Caco-2 (cell line): ENCODE measurements around the gene GAK. TPM values are rescaled to one million over a fixed set of nuclear protein-coding genes. Genes with fewer than 3 reads are reported as not detected.

Experiments used
- BruUV-seq: library from RNA; stranded (reverse); fragments of 400-500 nt; replicated peaks from 2 replicates; lab custom pipeline; 2021; lab: Mats Ljungman, UMichigan
- CTCF ChIA-PET: fragments of 300-600 bp; sonication (Branson Sonifier 250); formaldehyde crosslinking; loops from one replicate; lab custom pipeline; 2022; ENCODE audit warnings: antibody characterized with exemption; lab: Charles Lee
- POLR2A ChIA-PET: fragments of 300-600 bp; sonication (Branson Sonifier 250); formaldehyde crosslinking; loops from one replicate; lab custom pipeline; 2022; ENCODE audit warnings: antibody characterized with exemption; lab: Charles Lee
- DNase-seq, 2 experiments: peaks; one replicate each; pipeline versions ENCODE4 v3.0.0 to v3.0.0-alpha.2; 2020 to 2022
- H3K27me3 ChIP-seq: replicated peaks from 2 replicates; pipeline ENCODE4 v1.6.0; 2011; ENCODE audit warnings: low read length; ENCODE audit not compliant: control insufficient read depth, insufficient read depth
- H3K36me3 ChIP-seq: 2 replicates; pipeline ENCODE4 v1.5.1; 2011; ENCODE audit warnings: low read length; ENCODE audit not compliant: control insufficient read depth, insufficient read depth
- H3K4me1 ChIP-seq: fragments of 250-450 bp; sonication (Bioruptor Pico); 2 replicates; pipeline ENCODE4 v1.5.1; 2020; ENCODE audit warnings: mild to moderate bottlenecking
- H3K4me3 ChIP-seq: 2 replicates; pipeline ENCODE4 v1.5.1; 2011; ENCODE audit warnings: low read depth, mild to moderate bottlenecking, control low read depth, low read length
- H3K9me3 ChIP-seq: fragments of 250-450 bp; sonication (Bioruptor Pico); 2 replicates; pipeline ENCODE4 v1.5.1; 2020; ENCODE audit warnings: mild to moderate bottlenecking, moderate library complexity
- H3K27ac Mint-ChIP-seq: one replicate; pipeline ENCODE4 v1.8.0; 2022; ENCODE audit warnings: mixed read lengths; ENCODE audit not compliant: unreplicated experiment
- H3K27me3 Mint-ChIP-seq: one replicate; pipeline ENCODE4 v1.8.0; 2022; ENCODE audit warnings: mixed read lengths; ENCODE audit not compliant: insufficient read depth, unreplicated experiment
- H3K36me3 Mint-ChIP-seq: one replicate; pipeline ENCODE4 v1.8.0; 2022; ENCODE audit warnings: mild to moderate bottlenecking, mixed read lengths; ENCODE audit not compliant: insufficient read depth, unreplicated experiment
- H3K4me1 Mint-ChIP-seq: one replicate; pipeline ENCODE4 v1.8.0; 2022; ENCODE audit warnings: low read depth, mixed read lengths; ENCODE audit not compliant: unreplicated experiment
- H3K4me3 Mint-ChIP-seq: one replicate; pipeline ENCODE4 v1.8.0; 2022; ENCODE audit warnings: mild to moderate bottlenecking, moderate library complexity, mixed read lengths; ENCODE audit not compliant: unreplicated experiment
- H3K9me3 Mint-ChIP-seq: one replicate; pipeline ENCODE4 v1.8.0; 2022; ENCODE audit warnings: mixed read lengths; ENCODE audit not compliant: unreplicated experiment
- CTCF ChIP-seq, 2 experiments: fragments of 200-600 bp in 1 of 2; IDR thresholded peaks; 1 replicate in 1 of 2; 2 replicates in 1 of 2; pipeline versions ENCODE4 v1.5.1 to v1.8.0; 2011 to 2022; ENCODE audit warnings: antibody characterized with exemption in 1 of 2, control low read depth in 1 of 2, inconsistent platforms in 1 of 2, low read depth in 1 of 2, low read length in 1 of 2, mild to moderate bottlenecking in 1 of 2, moderate library complexity in 1 of 2; ENCODE audit not compliant: insufficient read depth in 1 of 2, severe bottlenecking in 1 of 2, unreplicated experiment in 1 of 2
- intact Hi-C: fragments of 100-400 bp; cut with micrococcal nuclease; formaldehyde crosslinking; loops from one replicate; pipeline ENCODE4 v1.10.0; 2022; ENCODE audit not compliant: unreplicated experiment
- total RNA-seq: library from RNA; stranded (reverse); gene quantifications from 2 replicates; pipeline ENCODE4 v1.2.3, GENCODE V29; 2022

GAK gene
- total RNA-seq, 1 experiment from 2014 or later = 126 TPM

GRCh38 chr4:803884-804283 is 128.2 kb downstream of the GAK start:
- H3K36me3 ChIP-seq = peaks cover 1% of the 10 kb centered on the region; the same call in 1 of the 2 replicates
- H3K4me1 ChIP-seq = peaks cover 7% of the 10 kb centered on the region
- no TSS peak for BruUV-seq
- no peak for TF ChIP-seq CTCF (IDR thresholded peaks at IDR 0.05; ENCODE audit: insufficient read depth in 1 of 2, low read depth in 1 of 2, low read length in 1 of 2, severe bottlenecking in 1 of 2, unreplicated experiment in 1 of 2)
- H3K4me3 ChIP-seq = peak overlapping the region; percentile 72
- H3K27ac Mint-ChIP-seq = peak overlapping the region; percentile 91
- peaks cover 5% of the 10 kb centered on the region for H3K4me1 Mint-ChIP-seq
- ChIA-PET CTCF (no interaction called here), POLR2A (no interaction called here)
- no peaks in the 10 kb centered on the region for H3K9me3 ChIP-seq
- H3K27me3 ChIP-seq = no peaks in the 10 kb centered on the region
- no peak for DNase-seq
- intact Hi-C loops = no loop called here
- H3K9me3 Mint-ChIP-seq = no peaks in the 10 kb centered on the region
- no peaks in the 10 kb centered on the region for H3K27me3 Mint-ChIP-seq
- peaks cover 18% of the 10 kb centered on the region for H3K36me3 Mint-ChIP-seq
- H3K4me3 Mint-ChIP-seq = peak overlapping the region; percentile 92

GRCh38 chr4:801436-802124 is 130.5 kb downstream of the GAK start:
- H3K4me3 Mint-ChIP-seq = no peak overlapping the region
- H3K9me3 ChIP-seq = no peaks in the 10 kb centered on the region
- peaks cover 7% of the 10 kb centered on the region for H3K4me1 ChIP-seq
- no peak for DNase-seq
- CTCF ChIA-PET = no interaction called here
- no TSS peak for BruUV-seq
- H3K27ac Mint-ChIP-seq = no peak overlapping the region
- no peaks in the 10 kb centered on the region for H3K27me3 ChIP-seq
- H3K4me3 ChIP-seq = no peak overlapping the region
- H3K36me3 ChIP-seq = peaks cover 1% of the 10 kb centered on the region; the same call in 1 of the 2 replicates
- TF ChIP-seq CTCF (IDR thresholded peaks at IDR 0.05; ENCODE audit: insufficient read depth in 1 of 2, low read depth in 1 of 2, low read length in 1 of 2, severe bottlenecking in 1 of 2, unreplicated experiment in 1 of 2) = no peak
- H3K9me3 Mint-ChIP-seq = no peaks in the 10 kb centered on the region
- no peaks in the 10 kb centered on the region for H3K27me3 Mint-ChIP-seq
- POLR2A ChIA-PET = interaction anchor here (0.6 kb wide), 1 partner anchor 87 kb away, joined by 4 read pairs; no protein-coding TSS in a partner anchor
- H3K4me1 Mint-ChIP-seq = peaks cover 8% of the 10 kb centered on the region
- H3K36me3 Mint-ChIP-seq = peaks cover 19% of the 10 kb centered on the region
- intact Hi-C loops = no loop called here

Other genes starting within 250 kb of the GAK start
- gene SLC49A3, start 243.2 kb downstream of the GAK start, total RNA-seq = 0.20 TPM in 1 of 2 replicates, not detected in the other
- 36.6 and 38.0 TPM in 2 replicates for gene PCGF3, start 226.5 kb downstream of the GAK start, total RNA-seq
- gene CPLX1, start 106.2 kb downstream of the GAK start, total RNA-seq = 20.5 and 20.9 TPM in 2 replicates
- gene TMEM175, start 144 bp upstream of the GAK start, total RNA-seq = 22.3 and 30.2 TPM in 2 replicates
- gene DGKQ, start 41.3 kb upstream of the GAK start, total RNA-seq = 13.9 and 14.1 TPM in 2 replicates
- gene IDUA, start 54.7 kb upstream of the GAK start, total RNA-seq = 26.4 and 26.9 TPM in 2 replicates
- 8.7 and 9.6 TPM in 2 replicates for gene SLC26A1, start 61.1 kb upstream of the GAK start, total RNA-seq
- gene FGFRL1, start 79.3 kb upstream of the GAK start, total RNA-seq = 25.4 and 26.0 TPM in 2 replicates
- not detected in 2 replicates for gene RNF212, start 181.2 kb upstream of the GAK start, total RNA-seq
- gene SPON2, start 240.3 kb upstream of the GAK start, total RNA-seq = 3.1 and 4.0 TPM in 2 replicates